Coronary artery (tissue), 2 donors: ENCODE measurements around the gene STXBP5.

ENCODE experiments used
- DNase-seq: peaks from one replicate; pipeline ENCODE4 v3.0.0-alpha.2; 2017; ENCODE audit warnings: low spot score
- H3K27ac ChIP-seq, 2 donors: fragments of 200-600 bp; sonication (generic); one replicate each; pipeline ENCODE4 v1.5.1; 2016 to 2019
- H3K4me3 ChIP-seq: fragments of 200-600 bp; sonication (generic); 2 replicates; pipeline ENCODE4 v1.5.1; 2016; ENCODE audit warnings: mild to moderate bottlenecking, moderate library complexity
- CTCF ChIP-seq: fragments of 200-600 bp; sonication (generic); IDR thresholded peaks from one replicate; pipeline ENCODE4 v1.5.1; 2019; ENCODE audit warnings: antibody characterized with exemption

Gene STXBP5

DNA sequence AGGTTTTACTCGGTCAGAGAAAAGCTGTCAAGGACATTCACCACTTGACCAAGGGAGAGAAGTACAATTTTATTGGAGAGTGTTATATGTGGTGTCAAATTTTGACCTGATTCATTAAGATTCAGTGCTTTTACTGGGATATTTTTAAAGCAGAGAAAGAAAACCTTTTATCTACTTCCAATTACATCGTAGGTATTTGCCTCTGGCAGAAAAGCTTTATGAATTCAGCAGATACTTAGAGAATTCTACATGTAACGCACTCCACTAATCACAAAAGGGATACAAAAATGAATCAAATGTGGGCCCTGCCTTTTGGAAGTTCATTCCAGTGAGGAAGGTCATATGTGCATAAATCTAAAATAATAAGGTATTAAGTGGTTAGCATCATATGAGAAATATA is 133.7 kb downstream of the STXBP5 start:
- no peak for DNase-seq
- no peak for TF ChIP-seq CTCF
- Histone ChIP-seq H3K4me3 (no peak overlapping the region), H3K27ac (no peak overlapping the region)

DNA sequence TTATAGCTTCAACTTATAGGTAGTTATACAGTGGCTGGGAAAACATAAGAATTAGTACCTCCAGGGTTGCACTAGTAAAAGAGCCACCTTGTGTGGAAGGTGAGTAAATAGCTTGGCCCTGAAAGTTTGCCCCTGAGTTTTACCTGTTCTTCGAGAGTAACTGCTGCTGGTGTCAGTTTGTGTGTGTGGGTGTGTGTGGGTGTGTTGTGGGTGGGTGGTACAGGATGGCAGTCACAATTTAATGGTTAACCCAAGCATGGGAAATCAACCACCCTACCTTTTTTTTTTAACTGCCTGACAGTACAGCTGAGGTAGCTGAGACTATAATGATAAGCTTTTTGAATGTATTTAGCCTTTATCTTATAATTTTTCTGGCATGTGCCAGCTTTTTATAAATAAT is 137.3 kb downstream of the STXBP5 start:
- Histone ChIP-seq H3K4me3 (no peak overlapping the region), H3K27ac (no peak overlapping the region)
- no peak for TF ChIP-seq CTCF
- no peak for DNase-seq

DNA sequence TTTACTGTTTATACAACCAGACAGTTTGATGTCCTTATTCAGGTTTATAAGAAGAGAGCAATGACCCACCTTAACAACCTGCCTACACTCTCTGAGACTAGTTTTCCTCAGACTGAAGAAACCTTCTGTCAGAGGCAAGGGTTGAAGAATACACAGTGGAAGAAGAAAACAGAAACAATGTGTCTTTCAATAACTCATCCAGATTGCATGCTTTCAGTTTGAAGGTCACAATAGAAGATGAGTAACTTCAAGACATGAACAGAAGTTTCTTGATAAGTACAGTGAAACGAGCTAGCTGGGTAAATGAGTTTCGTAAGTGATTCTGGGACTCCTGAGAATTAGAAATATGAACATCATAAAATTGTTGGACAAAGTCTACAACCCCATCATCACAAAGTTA is 141.7 kb downstream of the STXBP5 start:
- no peak for TF ChIP-seq CTCF
- Histone ChIP-seq H3K27ac (no peak overlapping the region), H3K4me3 (no peak overlapping the region)
- no peak for DNase-seq

DNA sequence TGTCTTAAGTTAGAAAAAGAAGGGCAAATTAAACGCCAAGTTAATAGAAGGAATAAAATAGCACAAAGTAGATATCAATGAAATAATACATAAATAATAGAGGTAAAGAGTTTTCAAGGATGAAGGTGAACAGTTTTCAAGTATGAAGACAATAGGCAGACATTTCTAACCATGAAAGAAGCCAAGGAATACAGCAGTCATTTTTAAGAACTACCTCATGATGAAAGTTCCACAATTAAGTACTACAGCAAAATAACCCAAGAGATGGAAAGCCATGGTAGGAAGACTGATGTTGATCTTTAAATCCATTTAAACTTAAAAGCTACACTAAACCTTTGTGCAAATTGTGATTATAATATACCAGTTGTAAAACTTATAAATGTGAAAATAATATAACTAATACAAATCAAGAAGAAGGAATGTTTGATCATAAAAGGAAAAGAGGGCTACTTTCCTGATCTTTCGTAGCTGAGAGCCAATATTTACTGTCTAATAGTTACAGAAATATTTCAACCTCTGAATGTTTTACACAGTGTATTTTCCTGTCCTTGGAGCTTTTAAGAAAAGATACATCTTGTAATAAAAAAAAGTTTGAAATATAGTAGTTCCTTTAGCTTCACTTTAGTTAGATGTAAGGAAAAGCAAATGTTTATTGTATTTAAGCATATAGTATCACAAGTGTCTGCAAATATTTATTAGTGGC is 143.1 kb downstream of the STXBP5 start:
- Histone ChIP-seq H3K4me3 (no peak overlapping the region), H3K27ac (no peak overlapping the region)
- no peak for TF ChIP-seq CTCF
- DNase-seq, result no peak

DNA sequence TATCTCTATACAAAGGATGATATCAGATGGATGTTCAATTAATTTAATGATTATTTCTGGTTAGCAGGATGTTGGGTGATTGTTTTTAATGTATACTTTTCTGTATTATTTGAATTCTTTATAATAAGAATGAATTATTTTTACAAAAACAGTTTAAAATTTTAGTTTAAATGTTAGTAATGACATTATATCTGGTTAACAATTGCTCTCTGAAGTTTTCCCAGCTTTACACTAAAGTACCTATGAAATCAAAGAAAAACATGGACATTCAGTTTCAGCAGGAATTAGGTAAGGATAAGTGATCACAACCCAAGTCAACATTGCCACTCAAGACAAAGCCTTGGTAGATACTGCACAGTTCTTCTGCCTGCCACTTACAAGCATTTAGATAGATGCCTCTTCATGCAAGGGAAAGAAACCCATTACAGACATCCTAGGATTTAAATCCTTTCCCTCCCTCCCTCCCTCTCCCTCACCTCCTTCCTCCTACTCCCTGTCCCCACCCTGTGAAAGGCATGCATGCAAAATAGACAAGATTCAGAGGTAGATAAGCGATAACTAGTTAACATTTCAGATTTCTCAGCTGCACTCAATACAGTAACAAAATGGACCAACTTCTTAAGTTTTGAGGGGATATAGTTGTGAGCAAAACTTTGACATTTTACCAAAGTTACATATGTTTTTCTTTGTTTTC is 143.8 kb downstream of the STXBP5 start:
- H3K27ac ChIP-seq, result no peak overlapping the region
- DNase-seq, result no peak
- TF ChIP-seq CTCF, result no peak

DNA sequence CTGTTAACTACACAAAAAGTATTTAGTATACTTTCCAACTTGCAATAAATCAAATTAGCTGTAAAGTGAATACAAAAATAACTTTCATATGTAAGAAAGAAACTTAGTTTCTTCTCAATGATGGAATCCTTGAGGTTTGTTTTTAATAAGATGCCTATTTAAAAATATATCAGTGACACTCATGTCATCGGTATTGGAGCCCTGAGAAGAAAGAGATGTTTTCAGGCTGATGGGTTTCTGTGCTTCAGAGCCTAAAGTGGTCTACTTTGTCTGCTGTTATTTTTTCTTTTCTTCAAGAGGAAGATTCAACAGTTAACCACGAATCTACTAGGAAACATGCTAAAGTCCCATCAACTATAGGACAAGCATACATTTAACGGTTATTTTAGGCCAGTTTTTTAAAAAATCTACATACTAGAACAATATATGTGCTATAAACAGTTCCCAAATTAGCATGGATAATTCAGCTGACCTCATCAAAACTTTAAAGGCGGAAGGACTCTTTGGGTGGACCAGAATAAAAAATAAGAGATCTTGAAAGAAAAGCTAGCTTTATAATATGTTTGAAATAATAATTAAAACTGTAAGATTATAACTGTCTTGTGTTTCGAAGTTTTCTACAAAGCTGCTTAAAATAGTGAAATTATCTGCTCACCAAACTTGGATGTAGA is 157.2 kb downstream of the STXBP5 start:
- Histone ChIP-seq H3K27ac (no peak overlapping the region), H3K4me3 (no peak overlapping the region)
- no peak for DNase-seq
- TF ChIP-seq CTCF, result no peak

More for the DNA sequence above, 143.8 kb downstream of the STXBP5 start:
- H3K4me3 ChIP-seq, result no peak overlapping the region

- no peak for TF ChIP-seq CTCF
- DNase-seq, result no peak
- Histone ChIP-seq H3K4me3 (no peak overlapping the region), H3K27ac (no peak overlapping the region)
These were observed 162.1 kb downstream of the STXBP5 start for GRCh38 chr6:147366290-147366689.
